Neural cell (in vitro differentiated cells): ENCODE results near the gene TAC3. TPM values are rescaled to one million over a fixed set of nuclear protein-coding genes. Genes with fewer than 3 reads are reported as not detected.

ENCODE experiments used
- H2AFZ ChIP-seq: fragments of 200-600, 300-800 bp; sonication (generic), shearing (Covaris generic); 2 replicates; pipeline ENCODE4 v1.6.0; 2014; ENCODE audit warnings: low read depth, mild to moderate bottlenecking, antibody characterized with exemption, low read length, moderate library complexity
- H3F3A ChIP-seq: fragments of 200-600 bp; shearing (Covaris generic); 2 replicates; pipeline ENCODE4 v1.6.1; 2016; ENCODE audit warnings: mild to moderate bottlenecking, moderate library complexity, mixed read lengths, antibody characterized with exemption, low read length; ENCODE audit not compliant: insufficient read depth, poor library complexity, severe bottlenecking
- H3K27ac ChIP-seq: fragments of 200-600, 300-800 bp; sonication (generic), shearing (Covaris generic); 2 replicates; pipeline ENCODE4 v1.5.1; 2014; ENCODE audit warnings: mild to moderate bottlenecking, low read length, moderate library complexity
- H3K27me3 ChIP-seq: fragments of 300-800, 200-600 bp; sonication (generic), shearing (Covaris generic); 2 replicates; pipeline ENCODE4 v1.6.0; 2014; ENCODE audit warnings: mild to moderate bottlenecking, low read depth, low read length, moderate library complexity; ENCODE audit not compliant: insufficient read depth
- H3K36me3 ChIP-seq: fragments of 300-800, 200-600 bp; sonication (generic), shearing (Covaris generic); 2 replicates; pipeline ENCODE4 v1.5.1; 2014; ENCODE audit warnings: mild to moderate bottlenecking, antibody characterized with exemption, low read length, moderate library complexity; ENCODE audit not compliant: insufficient read depth
- H3K4me2 ChIP-seq: fragments of 300-800, 200-600 bp; sonication (generic), shearing (Covaris generic); 2 replicates; pipeline ENCODE4 v1.6.0; 2014; ENCODE audit warnings: mild to moderate bottlenecking, low read length
- H3K4me3 ChIP-seq: fragments of 300-800, 200-600 bp; sonication (generic), shearing (Covaris generic); 2 replicates; pipeline ENCODE4 v1.5.1; 2014; ENCODE audit warnings: mild to moderate bottlenecking, low read length, moderate library complexity
- H3K79me2 ChIP-seq: fragments of 200-600 bp; shearing (Covaris generic); replicated peaks from 2 replicates; pipeline ENCODE4 v1.6.0; 2014; ENCODE audit warnings: mild to moderate bottlenecking, low read length, moderate library complexity; ENCODE audit not compliant: insufficient read depth
- H3K9ac ChIP-seq: fragments of 300-800, 200-600 bp; sonication (generic), shearing (Covaris generic); 2 replicates; pipeline ENCODE4 v1.6.1; 2016; ENCODE audit warnings: mild to moderate bottlenecking, low read length, mixed read lengths
- H3K9me2 ChIP-seq: fragments of 200-600 bp; shearing (Covaris generic); 2 replicates; pipeline ENCODE4 v1.6.1; 2016; ENCODE audit warnings: mild to moderate bottlenecking, low read length, mixed read lengths; ENCODE audit not compliant: insufficient read depth
- H3K9me3 ChIP-seq: fragments of 200-600, 300-800 bp; sonication (generic), shearing (Covaris generic); 2 replicates; pipeline ENCODE4 v1.6.1; 2016; ENCODE audit warnings: mild to moderate bottlenecking, mixed run types, low read length, moderate library complexity, mixed read lengths
- H4K20me1 ChIP-seq: fragments of 200-600 bp; shearing (Covaris generic); 2 replicates; pipeline ENCODE4 v1.6.1; 2016; ENCODE audit warnings: mild to moderate bottlenecking, mixed run types; ENCODE audit not compliant: insufficient read depth
- CTCF ChIP-seq: fragments of 450-650 bp; IDR thresholded peaks from 2 replicates; pipeline ENCODE4 v1.5.1; 2014; ENCODE audit warnings: antibody characterized with exemption, mild to moderate bottlenecking, moderate library complexity; ENCODE audit not compliant: poor library complexity, severe bottlenecking
- EP300 ChIP-seq: fragments of 450-650 bp; conservative IDR thresholded peaks from 2 replicates; pipeline ENCODE4 v1.6.1; 2014; ENCODE audit warnings: antibody characterized with exemption, mild to moderate bottlenecking, moderate library complexity; ENCODE audit not compliant: poor library complexity, severe bottlenecking
- EZH2 ChIP-seq: fragments of 200-600, 300-800 bp; shearing (Covaris generic), sonication (generic); IDR thresholded peaks from 2 replicates; pipeline ENCODE4 v1.6.1; 2014; ENCODE audit warnings: antibody characterized with exemption, low read length, borderline replicate concordance, mild to moderate bottlenecking; ENCODE audit not compliant: insufficient read depth, poor library complexity, severe bottlenecking
- MXI1 ChIP-seq: fragments of 450-650 bp; conservative IDR thresholded peaks from 2 replicates; pipeline ENCODE4 v1.6.1; 2014; ENCODE audit warnings: antibody characterized with exemption, mild to moderate bottlenecking; ENCODE audit not compliant: poor library complexity, severe bottlenecking
- POLR2AphosphoS5 ChIP-seq: IDR thresholded peaks from 2 replicates; pipeline ENCODE4 v1.6.1; 2012
- RAD21 ChIP-seq: fragments of 450-650 bp; conservative IDR thresholded peaks from 2 replicates; pipeline ENCODE4 v1.6.1; 2014; ENCODE audit warnings: antibody characterized with exemption, mild to moderate bottlenecking, moderate library complexity
- REST ChIP-seq: IDR thresholded peaks from 2 replicates; pipeline ENCODE4 v1.6.1; 2012; ENCODE audit warnings: borderline replicate concordance
- SMC3 ChIP-seq: fragments of 450-650 bp; conservative IDR thresholded peaks from 2 replicates; pipeline ENCODE4 v1.6.1; 2014; ENCODE audit warnings: antibody characterized with exemption, mild to moderate bottlenecking, moderate library complexity; ENCODE audit not compliant: poor library complexity
- TAF1 ChIP-seq: IDR thresholded peaks from 2 replicates; pipeline ENCODE4 v1.6.1; 2012; ENCODE audit warnings: low read depth
- polyA plus RNA-seq: library from polyadenylated mRNA; depleted of rRNA; stranded (reverse); fragments of >200 nt; gene quantifications from 2 replicates; pipeline ENCODE4 v1.2.3, GENCODE V29; 2014

The TAC3 gene
- polyA plus RNA-seq, 1 donor from 2014 or later, result 2.5 TPM

GRCh38 chr12:57012600-57013465 is 3.5 kb downstream of the TAC3 start:
- Histone ChIP-seq H4K20me1 (no peaks in the 10 kb centered on the region), H3F3A (no peaks in the 10 kb centered on the region), H3K27ac (no peak overlapping the region), H3K9me3 (no peaks in the 10 kb centered on the region), H2AFZ (no peak overlapping the region), H3K9ac (no peak overlapping the region), H3K79me2 (no peaks in the 10 kb centered on the region), H3K27me3 (no peaks in the 10 kb centered on the region), H3K4me3 (no peak overlapping the region), H3K36me3 (no peaks in the 10 kb centered on the region), H3K9me2 (no peaks in the 10 kb centered on the region), H3K4me2 (no peak overlapping the region)
- no peak for TF ChIP-seq REST
- no peak for TF ChIP-seq MXI1
- no peak for TF ChIP-seq POLR2AphosphoS5
- TF ChIP-seq SMC3, result no peak
- TF ChIP-seq EZH2, result no peak
- no peak for TF ChIP-seq RAD21
- TF ChIP-seq TAF1, result no peak
- TF ChIP-seq CTCF, result no peak
- TF ChIP-seq EP300, result no peak

GRCh38 chr12:57011438-57012424 is 4.6 kb downstream of the TAC3 start:
- Histone ChIP-seq H3K79me2 (no peaks in the 10 kb centered on the region), H4K20me1 (no peaks in the 10 kb centered on the region), H3K9me3 (no peaks in the 10 kb centered on the region), H3K27me3 (no peaks in the 10 kb centered on the region), H3K36me3 (no peaks in the 10 kb centered on the region), H3K27ac (no peak overlapping the region), H3F3A (no peaks in the 10 kb centered on the region), H2AFZ (no peak overlapping the region), H3K9me2 (no peaks in the 10 kb centered on the region), H3K4me3 (no peak overlapping the region), H3K4me2 (no peak overlapping the region), H3K9ac (no peak overlapping the region)
- no peak for TF ChIP-seq TAF1
- TF ChIP-seq RAD21, result no peak
- no peak for TF ChIP-seq CTCF
- TF ChIP-seq MXI1, result no peak
- TF ChIP-seq EZH2, result no peak
- TF ChIP-seq SMC3, result no peak
- TF ChIP-seq POLR2AphosphoS5, result no peak
- no peak for TF ChIP-seq EP300
- TF ChIP-seq REST, result no peak
